ENCODE data around the gene FNIP2. TPM values are rescaled to one million over a fixed set of nuclear protein-coding genes. Genes with fewer than 3 reads are reported as not detected.
A peak's percentile ranks its signal among the peaks of the same experiment; 100 is the strongest.
"Not testable (repeated sequence)": the region's sequence is repeated elsewhere in the genome, so short reads cannot be mapped to it uniquely, and the experiment has no call there.

Gene FNIP2
- total RNA-seq, 1 experiment from 2014 or later: 15.8 TPM

- peak overlapping the region; percentile 80 for H3K27ac Mint-ChIP-seq (ENCODE audit: unreplicated experiment)
- ChIA-PET CTCF (no interaction called here), POLR2A (no interaction called here)
- H3K4me3 Mint-ChIP-seq (ENCODE audit: unreplicated experiment): peak overlapping the region; percentile 37
- Histone ChIP-seq H3K36me3 (ENCODE audit: control insufficient read depth, insufficient read depth, low read length) (no peaks in the 10 kb centered on the region), H3K9me3 (no peaks in the 10 kb centered on the region), H3K4me1 (peaks cover 45% of the 10 kb centered on the region), H3K4me3 (ENCODE audit: low read depth, low read length) (no peak overlapping the region), H3K27me3 (replicated peaks; ENCODE audit: control insufficient read depth, insufficient read depth, low read length) (no peaks in the 10 kb centered on the region)
- H3K27me3 Mint-ChIP-seq (ENCODE audit: insufficient read depth, unreplicated experiment): no peaks in the 10 kb centered on the region
- no TSS peak for BruUV-seq (replicated peaks)
- H3K36me3 Mint-ChIP-seq (ENCODE audit: insufficient read depth, unreplicated experiment): peaks cover 4% of the 10 kb centered on the region
- H3K4me1 Mint-ChIP-seq (ENCODE audit: low read depth, unreplicated experiment): peaks cover 54% of the 10 kb centered on the region
- no peaks in the 10 kb centered on the region for H3K9me3 Mint-ChIP-seq (ENCODE audit: unreplicated experiment)
- intact Hi-C loops (cut with micrococcal nuclease; ENCODE audit: unreplicated experiment): loop anchor here (2.0 kb wide), 1 partner anchor 57 kb away; the partner anchor contains the start of gene FNIP2
- no peak for DNase-seq
- no peak for TF ChIP-seq CTCF (IDR thresholded peaks at IDR 0.05; ENCODE audit: insufficient read depth in 1 of 2, low read depth in 1 of 2, low read length in 1 of 2, severe bottlenecking in 1 of 2, unreplicated experiment in 1 of 2)
These were observed 57.2 kb downstream of the FNIP2 start for GRCh38 chr4:158826057-158826456.

- peaks cover 45% of the 10 kb centered on the region for H3K4me1 ChIP-seq
- no peak overlapping the region for H3K4me3 ChIP-seq (ENCODE audit: low read depth, low read length)
- ChIA-PET POLR2A (no interaction called here), CTCF (interaction anchor here (1.0 to 1.1 kb wide), 2 partner anchors 27 to 629 kb away, joined by 3 to 7 read pairs; no protein-coding TSS in a partner anchor)
- Mint-ChIP-seq H3K27me3 (ENCODE audit: insufficient read depth, unreplicated experiment) (no peaks in the 10 kb centered on the region), H3K4me3 (ENCODE audit: unreplicated experiment) (peak overlapping the region; percentile 37), H3K27ac (ENCODE audit: unreplicated experiment) (peak overlapping the region; percentile 80), H3K4me1 (ENCODE audit: low read depth, unreplicated experiment) (peaks cover 57% of the 10 kb centered on the region), H3K9me3 (ENCODE audit: unreplicated experiment) (no peaks in the 10 kb centered on the region), H3K36me3 (ENCODE audit: insufficient read depth, unreplicated experiment) (peaks cover 6% of the 10 kb centered on the region)
- no peaks in the 10 kb centered on the region for H3K36me3 ChIP-seq (ENCODE audit: control insufficient read depth, insufficient read depth, low read length)
- no peaks in the 10 kb centered on the region for H3K9me3 ChIP-seq
- peak; percentile 65 to 75 for DNase-seq
- intact Hi-C loops (cut with micrococcal nuclease; ENCODE audit: unreplicated experiment): loop anchor here (1.0 to 2.0 kb wide), 3 partner anchors 17 to 58 kb away; partner anchors contain the start of gene FNIP2
- TF ChIP-seq CTCF (IDR thresholded peaks at IDR 0.05; ENCODE audit: insufficient read depth in 1 of 2, low read depth in 1 of 2, low read length in 1 of 2, severe bottlenecking in 1 of 2, unreplicated experiment in 1 of 2): no peak
- no peaks in the 10 kb centered on the region for H3K27me3 ChIP-seq (replicated peaks; ENCODE audit: control insufficient read depth, insufficient read depth, low read length)
- BruUV-seq (replicated peaks): no TSS peak
These were observed 58.1 kb downstream of the FNIP2 start for GRCh38 chr4:158826882-158827281.

- Mint-ChIP-seq H3K4me3 (ENCODE audit: unreplicated experiment) (peak overlapping the region; percentile 37), H3K9me3 (ENCODE audit: unreplicated experiment) (no peaks in the 10 kb centered on the region), H3K27ac (ENCODE audit: unreplicated experiment) (peak overlapping the region; percentile 80), H3K36me3 (ENCODE audit: insufficient read depth, unreplicated experiment) (peaks cover 6% of the 10 kb centered on the region), H3K27me3 (ENCODE audit: insufficient read depth, unreplicated experiment) (no peaks in the 10 kb centered on the region), H3K4me1 (ENCODE audit: low read depth, unreplicated experiment) (peaks cover 57% of the 10 kb centered on the region)
- ChIA-PET CTCF (interaction anchor here (1.0 to 1.1 kb wide), 2 partner anchors 28 to 628 kb away, joined by 3 to 7 read pairs; no protein-coding TSS in a partner anchor), POLR2A (no interaction called here)
- no peak for TF ChIP-seq CTCF (IDR thresholded peaks at IDR 0.05; ENCODE audit: insufficient read depth in 1 of 2, low read depth in 1 of 2, low read length in 1 of 2, severe bottlenecking in 1 of 2, unreplicated experiment in 1 of 2)
- DNase-seq: no peak
- intact Hi-C loops (cut with micrococcal nuclease; ENCODE audit: unreplicated experiment): loop anchor here (1.0 to 2.0 kb wide), 3 partner anchors 17 to 59 kb away; partner anchors contain the start of gene FNIP2
- no TSS peak for BruUV-seq (replicated peaks)
- H3K36me3 ChIP-seq (ENCODE audit: control insufficient read depth, insufficient read depth, low read length): no peaks in the 10 kb centered on the region
- H3K4me3 ChIP-seq (ENCODE audit: low read depth, low read length): no peak overlapping the region
- no peaks in the 10 kb centered on the region for H3K9me3 ChIP-seq
- no peaks in the 10 kb centered on the region for H3K27me3 ChIP-seq (replicated peaks; ENCODE audit: control insufficient read depth, insufficient read depth, low read length)
- H3K4me1 ChIP-seq: peaks cover 45% of the 10 kb centered on the region
These were observed 58.7 kb downstream of the FNIP2 start for GRCh38 chr4:158827543-158827981.

- H3K4me1 ChIP-seq: peaks cover 45% of the 10 kb centered on the region
- H3K27me3 Mint-ChIP-seq (ENCODE audit: insufficient read depth, unreplicated experiment); H3K27me3 ChIP-seq (replicated peaks; ENCODE audit: control insufficient read depth, insufficient read depth, low read length); H3K36me3 Mint-ChIP-seq (ENCODE audit: insufficient read depth, unreplicated experiment); BruUV-seq (replicated peaks); intact Hi-C loops (cut with micrococcal nuclease; ENCODE audit: unreplicated experiment); DNase-seq; H3K9me3 Mint-ChIP-seq (ENCODE audit: unreplicated experiment); POLR2A ChIA-PET; H3K9me3 ChIP-seq; H3K4me3 ChIP-seq (ENCODE audit: low read depth, low read length); H3K4me3 Mint-ChIP-seq (ENCODE audit: unreplicated experiment); H3K36me3 ChIP-seq (ENCODE audit: control insufficient read depth, insufficient read depth, low read length): not testable (repeated sequence)
- Mint-ChIP-seq H3K27ac (ENCODE audit: unreplicated experiment) (peak overlapping the region; percentile 80), H3K4me1 (ENCODE audit: low read depth, unreplicated experiment) (peaks cover 57% of the 10 kb centered on the region)
- CTCF ChIA-PET: interaction anchor here (1.0 to 1.1 kb wide), 2 partner anchors 29 to 627 kb away, joined by 3 to 7 read pairs; no protein-coding TSS in a partner anchor
These were observed 59.3 kb downstream of the FNIP2 start for GRCh38 chr4:158828151-158828550.

Measured in Caco-2 (cell line).